Effector memory CD4-positive, alpha-beta T cell (primary cell): ENCODE data around the gene NOS2.

Source experiments
- DNase-seq, 3 donors: peaks; one replicate each; pipeline ENCODE4 v3.0.0-alpha.2; 2020
- H3K27ac ChIP-seq: 2 replicates; pipeline ENCODE4 v1.7.0; 2013; ENCODE audit warnings: mild to moderate bottlenecking, low read length, moderate library complexity; ENCODE audit not compliant: insufficient read depth, poor library complexity, severe bottlenecking
- H3K27me3 ChIP-seq: replicated peaks from 2 replicates; pipeline ENCODE4 v1.7.0; 2013; ENCODE audit warnings: mild to moderate bottlenecking, low read length; ENCODE audit not compliant: insufficient read depth, control insufficient read depth, poor library complexity, severe bottlenecking
- H3K36me3 ChIP-seq: 2 replicates; pipeline ENCODE4 v1.7.0; 2013; ENCODE audit warnings: mild to moderate bottlenecking, low read length, moderate library complexity; ENCODE audit not compliant: control insufficient read depth, insufficient read depth
- H3K4me1 ChIP-seq: 2 replicates; pipeline ENCODE4 v1.7.0; 2013; ENCODE audit warnings: low read length, mild to moderate bottlenecking; ENCODE audit not compliant: control insufficient read depth, insufficient read depth, poor library complexity, severe bottlenecking
- H3K4me3 ChIP-seq: 2 replicates; pipeline ENCODE4 v1.7.0; 2013; ENCODE audit warnings: low read length, low read depth, mild to moderate bottlenecking; ENCODE audit not compliant: insufficient read depth, poor library complexity, severe bottlenecking
- H3K9me3 ChIP-seq: 2 replicates; pipeline ENCODE4 v1.7.0; 2013; ENCODE audit warnings: mild to moderate bottlenecking, low read length, moderate library complexity; ENCODE audit not compliant: control insufficient read depth

NOS2 gene

DNA sequence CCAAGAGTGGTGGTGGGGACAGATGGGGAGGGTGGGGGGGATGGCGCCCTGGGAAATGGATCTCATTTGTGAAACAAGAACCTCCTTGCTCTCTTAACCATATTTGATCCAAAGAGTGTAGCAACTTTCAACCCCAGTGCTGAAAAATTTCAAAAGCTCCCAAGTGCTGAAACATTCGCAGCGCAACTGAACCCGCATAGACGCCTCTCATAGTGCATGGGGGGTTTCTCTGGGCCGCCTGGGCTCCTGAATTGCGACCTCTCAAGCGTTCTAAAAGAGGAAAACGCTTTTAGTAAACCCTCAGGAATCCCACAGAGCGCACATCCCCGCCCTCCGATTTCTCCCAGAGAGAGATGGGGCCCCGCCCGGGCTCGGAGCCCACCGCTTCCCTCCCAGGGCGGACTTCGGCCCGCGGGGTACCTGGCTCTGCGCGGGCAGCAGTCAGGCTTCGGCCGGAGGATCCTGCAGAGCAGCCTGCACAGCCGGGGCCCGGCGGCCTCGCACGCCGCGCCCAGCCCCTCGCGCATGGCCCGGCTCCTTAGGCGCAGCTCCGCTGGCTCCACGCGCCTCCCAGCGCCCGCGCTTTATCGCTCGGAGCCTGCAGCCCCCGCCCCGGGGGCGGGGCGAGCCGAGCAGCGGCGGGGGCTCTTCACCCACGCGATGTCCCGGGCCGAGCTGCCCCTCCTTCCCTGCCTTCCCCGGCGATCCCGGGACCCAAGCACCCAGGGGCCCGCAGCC is 7.0 kb downstream of the NOS2 start:
- Histone ChIP-seq H3K4me1 (peaks cover 8% of the 10 kb centered on the region), H3K4me3 (no peak overlapping the region), H3K36me3 (no peaks in the 10 kb centered on the region), H3K27me3 (peaks cover 22% of the 10 kb centered on the region), H3K27ac (no peak overlapping the region), H3K9me3 (no peaks in the 10 kb centered on the region)
- DNase-seq = no peak

DNA sequence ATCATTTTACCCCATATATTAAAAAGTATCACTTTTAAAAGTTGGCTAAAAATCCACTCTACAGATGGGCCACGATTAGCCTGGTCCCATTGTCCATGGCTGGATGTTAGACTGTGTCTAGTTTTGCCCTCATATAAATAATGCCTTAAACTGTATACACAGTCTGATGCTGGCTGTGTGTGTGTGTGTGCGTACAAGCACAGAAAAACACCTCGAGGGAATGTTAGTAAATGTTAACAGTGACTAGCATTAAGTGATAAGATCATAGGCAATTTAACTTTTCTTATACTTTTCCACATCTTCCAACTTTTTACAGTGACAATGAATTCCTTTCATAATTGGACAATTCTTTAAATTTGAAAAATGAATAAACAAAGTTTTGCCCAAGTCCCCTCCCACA is 8.2 kb downstream of the NOS2 start:
- H3K27ac ChIP-seq = no peak overlapping the region
- no peak overlapping the region for H3K4me3 ChIP-seq
- peaks cover 8% of the 10 kb centered on the region for H3K4me1 ChIP-seq
- DNase-seq = no peak
- H3K36me3 ChIP-seq = no peaks in the 10 kb centered on the region
- H3K27me3 ChIP-seq = peaks cover 22% of the 10 kb centered on the region
- no peaks in the 10 kb centered on the region for H3K9me3 ChIP-seq

GRCh38 chr17:27788919-27789318 is 11.4 kb downstream of the NOS2 start:
- H3K4me1 ChIP-seq = peaks cover 8% of the 10 kb centered on the region

GRCh38 chr17:27783440-27784350 is 16.6 kb downstream of the NOS2 start:
- Histone ChIP-seq H3K4me3 (no peak overlapping the region), H3K36me3 (no peaks in the 10 kb centered on the region), H3K9me3 (no peaks in the 10 kb centered on the region), H3K4me1 (no peaks in the 10 kb centered on the region), H3K27me3 (no peaks in the 10 kb centered on the region), H3K27ac (no peak overlapping the region)
- DNase-seq = no peak

More at GRCh38 chr17:27788919-27789318, 11.4 kb downstream of the NOS2 start:
- no peaks in the 10 kb centered on the region for H3K36me3 ChIP-seq
- H3K9me3 ChIP-seq = no peaks in the 10 kb centered on the region
- DNase-seq = no peak
- H3K27ac ChIP-seq = no peak overlapping the region
- no peak overlapping the region for H3K4me3 ChIP-seq
- peaks cover 15% of the 10 kb centered on the region for H3K27me3 ChIP-seq

GRCh38 chr17:27782791-27783206 is 17.5 kb downstream of the NOS2 start:
- no peak for DNase-seq

GRCh38 chr17:27780828-27781404 is 19.4 kb downstream of the NOS2 start:
- no peak for DNase-seq
- Histone ChIP-seq H3K4me3 (no peak overlapping the region), H3K27ac (no peak overlapping the region), H3K36me3 (no peaks in the 10 kb centered on the region), H3K27me3 (no peaks in the 10 kb centered on the region), H3K9me3 (no peaks in the 10 kb centered on the region), H3K4me1 (no peaks in the 10 kb centered on the region)

More at GRCh38 chr17:27782791-27783206, 17.5 kb downstream of the NOS2 start:
- Histone ChIP-seq H3K27me3 (no peaks in the 10 kb centered on the region), H3K9me3 (no peaks in the 10 kb centered on the region), H3K4me1 (no peaks in the 10 kb centered on the region), H3K4me3 (no peak overlapping the region), H3K27ac (no peak overlapping the region), H3K36me3 (no peaks in the 10 kb centered on the region)

DNA sequence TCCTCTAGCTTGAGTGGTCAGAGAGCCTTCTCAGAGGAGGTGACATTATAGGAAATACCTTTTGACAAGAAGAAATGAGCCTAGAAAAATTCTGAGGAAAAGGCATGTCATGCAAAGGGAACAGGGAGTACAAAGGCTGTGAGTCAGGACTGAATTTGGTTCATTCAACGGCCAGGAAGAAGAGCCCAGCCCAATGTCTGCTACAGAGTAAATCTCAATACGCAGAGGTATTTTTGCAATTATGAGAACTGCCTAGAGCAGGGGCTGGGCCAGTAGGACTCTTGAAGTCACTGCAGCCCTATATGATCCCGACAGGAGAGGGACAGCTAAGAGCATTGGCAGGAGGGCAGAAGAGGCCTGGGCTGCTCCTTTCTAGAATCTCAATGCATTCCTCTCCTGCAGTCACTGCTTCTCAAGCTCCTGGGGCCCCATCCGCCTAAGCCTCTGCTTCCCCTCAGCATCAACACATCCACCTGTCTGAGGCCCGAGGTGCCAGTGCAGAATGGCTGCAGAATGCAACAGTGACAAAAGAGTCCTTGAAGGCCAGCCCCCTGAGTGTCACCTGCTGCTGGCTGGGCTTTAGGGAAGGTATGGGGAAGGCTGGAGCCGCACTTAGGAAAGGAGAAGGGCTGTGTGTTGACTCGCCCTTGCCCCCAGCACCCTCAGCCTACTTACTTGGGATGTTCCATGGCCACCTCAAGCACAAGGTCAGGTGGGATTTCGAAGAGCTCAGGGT is 20.1 kb downstream of the NOS2 start:
- H3K4me1 ChIP-seq = no peaks in the 10 kb centered on the region
- no peaks in the 10 kb centered on the region for H3K36me3 ChIP-seq
- no peaks in the 10 kb centered on the region for H3K27me3 ChIP-seq
- no peaks in the 10 kb centered on the region for H3K9me3 ChIP-seq
- H3K27ac ChIP-seq = no peak overlapping the region
- no peak for DNase-seq
- no peak overlapping the region for H3K4me3 ChIP-seq

DNA sequence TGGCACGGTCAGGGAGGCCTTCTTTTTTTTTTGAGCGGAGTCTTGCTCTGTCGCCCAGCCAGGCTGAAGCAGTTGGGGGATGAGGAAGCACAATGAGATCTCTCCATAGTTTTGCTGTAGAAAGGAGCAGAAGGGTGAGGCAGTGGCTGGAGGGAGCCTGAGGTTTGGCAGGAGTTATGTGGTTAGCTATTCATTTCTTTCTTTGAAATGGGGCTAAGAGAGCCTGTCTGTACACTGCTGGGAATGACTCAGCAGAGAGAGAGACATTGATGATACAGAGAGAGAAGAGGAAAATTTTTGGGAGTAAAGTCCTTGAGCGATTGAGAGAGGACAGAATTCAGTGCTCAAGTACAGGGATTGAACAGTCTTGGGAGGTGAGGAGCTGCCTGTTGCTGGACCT is 22.1 kb downstream of the NOS2 start:
- Histone ChIP-seq H3K9me3 (no peaks in the 10 kb centered on the region), H3K4me1 (no peaks in the 10 kb centered on the region), H3K36me3 (no peaks in the 10 kb centered on the region), H3K27me3 (no peaks in the 10 kb centered on the region), H3K4me3 (no peak overlapping the region), H3K27ac (no peak overlapping the region)
- no peak for DNase-seq

GRCh38 chr17:27776882-27777624 is 23.3 kb downstream of the NOS2 start:
- DNase-seq = no peak
- Histone ChIP-seq H3K27me3 (no peaks in the 10 kb centered on the region), H3K36me3 (no peaks in the 10 kb centered on the region), H3K4me1 (no peaks in the 10 kb centered on the region), H3K27ac (no peak overlapping the region), H3K9me3 (no peaks in the 10 kb centered on the region), H3K4me3 (no peak overlapping the region)
